ENCODE measurements around the gene TXLNB. TPM values are rescaled to one million over a fixed set of nuclear protein-coding genes. Genes with fewer than 3 reads are reported as not detected.
A peak's percentile ranks its signal among the peaks of the same experiment; 100 is the strongest.

TXLNB gene
- total RNA-seq, 2 experiments from 2014 or later, result 7.9 to 12.4 TPM

DNA sequence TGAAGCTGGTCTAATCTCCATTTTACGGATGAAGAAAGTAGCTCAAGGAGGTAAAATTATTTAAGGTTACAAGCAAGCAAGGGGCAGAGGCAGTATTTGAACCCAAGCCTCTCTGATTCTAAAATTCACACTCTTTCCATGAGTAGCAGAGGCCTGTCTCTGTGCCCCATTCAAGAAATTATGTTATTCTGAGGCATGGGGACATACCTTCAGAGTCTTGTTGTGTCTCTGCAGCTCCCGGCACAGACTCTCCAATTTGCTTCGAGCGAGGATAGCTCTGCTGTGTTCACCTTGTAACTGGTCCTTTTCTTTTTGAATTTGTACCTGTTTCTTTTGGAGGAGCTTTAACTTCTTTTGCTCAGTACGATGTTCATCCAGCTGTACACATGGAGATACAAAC lies 21.5 kb downstream of the TXLNB start:
- Histone ChIP-seq H3K79me2 (ENCODE audit: insufficient read depth, low read depth, low read length) (peaks cover 85% of the 10 kb centered on the region), H3K9me2 (ENCODE audit: insufficient read depth, low read length) (no peaks in the 10 kb centered on the region), H3K27ac (ENCODE audit: low read depth, low read length, poor library complexity, severe bottlenecking) (peak overlapping the region; percentile 89), H2AFZ (ENCODE audit: low read length) (peak overlapping the region; percentile 53), H3K4me1 (ENCODE audit: insufficient read depth, low read length, poor library complexity, severe bottlenecking) (peaks cover 89% of the 10 kb centered on the region), H4K20me1 (ENCODE audit: insufficient read depth, low read length) (no peaks in the 10 kb centered on the region), H3K9me3 (ENCODE audit: low read length) (peaks cover 10% of the 10 kb centered on the region; the same call in 1 of the 2 replicates), H3K36me3 (ENCODE audit: insufficient read depth, low read length) (peaks cover 8% of the 10 kb centered on the region; the same call in 1 of the 2 replicates), H3K4me3 (ENCODE audit: low read depth, low read length, poor library complexity, severe bottlenecking) (peak overlapping the region; percentile 63), H3K4me2 (ENCODE audit: low read length) (peak overlapping the region; percentile 96)
- ChIA-PET CTCF (ENCODE audit: unreplicated experiment) (interaction anchor here (1.0 to 1.7 kb wide), 4 partner anchors 11 to 40 kb away, joined by 3 to 5 read pairs (median 4); partner anchors contain the start of gene TXLNB), POLR2A (interaction anchor here (0.8 to 8.7 kb wide), 20 partner anchors 6 to 240 kb away, joined by 3 to 132 read pairs (median 8); partner anchors contain the start of genes CITED2 and TXLNB)
- TF ChIP-seq, protein P1, sequence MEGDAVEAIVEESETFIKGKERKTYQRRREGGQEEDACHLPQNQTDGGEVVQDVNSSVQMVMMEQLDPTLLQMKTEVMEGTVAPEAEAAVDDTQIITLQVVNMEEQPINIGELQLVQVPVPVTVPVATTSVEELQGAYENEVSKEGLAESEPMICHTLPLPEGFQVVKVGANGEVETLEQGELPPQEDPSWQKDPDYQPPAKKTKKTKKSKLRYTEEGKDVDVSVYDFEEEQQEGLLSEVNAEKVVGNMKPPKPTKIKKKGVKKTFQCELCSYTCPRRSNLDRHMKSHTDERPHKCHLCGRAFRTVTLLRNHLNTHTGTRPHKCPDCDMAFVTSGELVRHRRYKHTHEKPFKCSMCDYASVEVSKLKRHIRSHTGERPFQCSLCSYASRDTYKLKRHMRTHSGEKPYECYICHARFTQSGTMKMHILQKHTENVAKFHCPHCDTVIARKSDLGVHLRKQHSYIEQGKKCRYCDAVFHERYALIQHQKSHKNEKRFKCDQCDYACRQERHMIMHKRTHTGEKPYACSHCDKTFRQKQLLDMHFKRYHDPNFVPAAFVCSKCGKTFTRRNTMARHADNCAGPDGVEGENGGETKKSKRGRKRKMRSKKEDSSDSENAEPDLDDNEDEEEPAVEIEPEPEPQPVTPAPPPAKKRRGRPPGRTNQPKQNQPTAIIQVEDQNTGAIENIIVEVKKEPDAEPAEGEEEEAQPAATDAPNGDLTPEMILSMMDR (conservative IDR thresholded peaks at IDR 0.05; ENCODE audit: low read length), result no peak
- no peak for TF ChIP-seq EZH2phosphoT487 (IDR thresholded peaks at IDR 0.05; ENCODE audit: borderline replicate concordance, low read depth, low read length)
- intact Hi-C loops (cut with micrococcal nuclease; ENCODE audit: unreplicated experiment), result loop anchor here (2.0 to 5.0 kb wide), 2 partner anchors 57 to 253 kb away; no protein-coding TSS in a partner anchor
- BruUV-seq (replicated peaks), result no TSS peak
- peak; percentile 49 for DNase-seq (ENCODE audit: low spot score)

DNA sequence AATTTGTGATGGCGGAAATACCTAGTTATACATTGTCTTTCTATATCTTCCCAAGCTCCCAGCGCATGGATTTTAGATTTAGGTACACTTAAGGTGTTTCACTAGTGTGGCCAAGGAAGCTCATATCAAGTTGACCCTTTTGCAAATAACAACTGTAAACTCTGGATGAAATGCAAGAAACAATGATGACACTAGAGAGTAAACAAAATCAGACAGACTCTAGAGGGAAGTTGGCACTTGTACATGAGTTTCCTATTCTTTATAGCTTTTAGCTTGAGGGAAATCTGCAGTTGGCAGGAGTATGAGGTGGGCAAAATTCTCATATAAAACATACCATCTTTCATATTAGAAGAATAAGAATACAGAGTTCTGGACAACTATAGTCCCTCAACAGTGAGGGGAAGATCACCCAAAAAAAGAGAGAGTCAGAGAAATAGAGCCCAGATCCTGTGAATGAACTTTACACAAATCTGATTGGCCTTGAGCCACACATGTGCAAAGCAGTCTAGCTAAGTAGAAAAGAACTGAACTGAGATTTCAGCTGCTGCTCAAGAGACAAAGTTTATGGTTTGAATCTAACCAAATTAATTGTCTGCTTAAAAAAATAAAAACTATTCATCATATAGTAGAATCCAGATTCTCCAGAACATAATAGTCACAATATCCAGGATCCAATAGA lies 26.1 kb downstream of the TXLNB start:
- Histone ChIP-seq H3K27ac (ENCODE audit: low read depth, low read length, poor library complexity, severe bottlenecking) (peak overlapping the region; percentile 88), H3K4me1 (ENCODE audit: insufficient read depth, low read length, poor library complexity, severe bottlenecking) (peaks cover 86% of the 10 kb centered on the region), H3K36me3 (ENCODE audit: insufficient read depth, low read length) (peaks cover 19% of the 10 kb centered on the region), H3K79me2 (ENCODE audit: insufficient read depth, low read depth, low read length) (peaks cover 66% of the 10 kb centered on the region), H4K20me1 (ENCODE audit: insufficient read depth, low read length) (no peaks in the 10 kb centered on the region), H3K9me3 (ENCODE audit: low read length) (peaks cover 10% of the 10 kb centered on the region; the same call in 1 of the 2 replicates), H3K9me2 (ENCODE audit: insufficient read depth, low read length) (no peaks in the 10 kb centered on the region), H3K4me2 (ENCODE audit: low read length) (peak overlapping the region; percentile 96), H3K4me3 (ENCODE audit: low read depth, low read length, poor library complexity, severe bottlenecking) (peak overlapping the region; percentile 50), H2AFZ (ENCODE audit: low read length) (peak overlapping the region; percentile 71; the same call in 1 of the 2 replicates)
- no TSS peak for BruUV-seq (replicated peaks)
- intact Hi-C loops (cut with micrococcal nuclease; ENCODE audit: unreplicated experiment), result no loop called here
- DNase-seq (ENCODE audit: low spot score), result peak; percentile 44
- no peak for TF ChIP-seq EZH2phosphoT487 (IDR thresholded peaks at IDR 0.05; ENCODE audit: borderline replicate concordance, low read depth, low read length)
- TF ChIP-seq, protein P1 (conservative IDR thresholded peaks at IDR 0.05; ENCODE audit: low read length), result no peak
- ChIA-PET CTCF (ENCODE audit: unreplicated experiment) (interaction anchor here (0.6 kb wide), 1 partner anchor 9 kb away, joined by 3 read pairs; no protein-coding TSS in a partner anchor), POLR2A (interaction anchor here (0.6 to 7.1 kb wide), 14 partner anchors 8 to 109 kb away, joined by 3 to 110 read pairs (median 12); partner anchors contain the start of genes CITED2 and TXLNB)

Data from OCI-LY7 (cell line).